WTC11 (cell line): ENCODE results near the gene SEMA4A. TPM values are rescaled to one million over a fixed set of nuclear protein-coding genes. Genes with fewer than 3 reads are reported as not detected.

Source experiments
- ATAC-seq: fragments of 200-7000 bp; cut with Tn5 transposase; 2 replicates; pipeline ENCODE4 v1.10.0; 2021; ENCODE audit warnings: mild to moderate bottlenecking, moderate library complexity
- CTCF ChIA-PET: fragments of 300-600 bp; sonication (Branson Sonifier 250); formaldehyde crosslinking; loops from one replicate; lab custom pipeline; 2021; ENCODE audit warnings: antibody characterized with exemption; lab: Charles Lee
- POLR2A ChIA-PET: fragments of 350-600 bp; sonication (Branson Sonifier 250); formaldehyde crosslinking; loops from one replicate; lab custom pipeline; 2021; ENCODE audit warnings: antibody characterized with exemption; lab: Charles Lee
- DNase-seq: peaks from one replicate; pipeline ENCODE4 v3.0.0; 2021; ENCODE audit warnings: low spot score
- H3K27ac Mint-ChIP-seq: 2 replicates; pipeline ENCODE4 v1.8.0; 2021; ENCODE audit warnings: mixed read lengths
- H3K27me3 Mint-ChIP-seq: 2 replicates; pipeline ENCODE4 v1.8.0; 2021; ENCODE audit warnings: low read depth, mild to moderate bottlenecking, moderate library complexity, mixed read lengths
- H3K36me3 Mint-ChIP-seq: 2 replicates; pipeline ENCODE4 v1.8.0; 2021; ENCODE audit warnings: mixed read lengths
- H3K4me1 Mint-ChIP-seq: 2 replicates; pipeline ENCODE4 v1.8.0; 2022; ENCODE audit warnings: mixed read lengths
- H3K4me3 Mint-ChIP-seq: 2 replicates; pipeline ENCODE4 v1.8.0; 2021; ENCODE audit warnings: mild to moderate bottlenecking, moderate library complexity, mixed read lengths
- H3K9me3 Mint-ChIP-seq: 2 replicates; pipeline ENCODE4 v1.8.0; 2021; ENCODE audit warnings: mixed read lengths
- ELF4 ChIP-seq: sonication (generic); formaldehyde crosslinking; IDR thresholded peaks from 2 replicates; pipeline ENCODE4 v1.8.1; 2022; ENCODE audit warnings: low read depth, mild to moderate bottlenecking, moderate library complexity, missing genetic modification reagents
- FOXK1 ChIP-seq: sonication (generic); formaldehyde crosslinking; IDR thresholded peaks from 2 replicates; pipeline ENCODE4 v1.8.0; 2022; ENCODE audit warnings: mild to moderate bottlenecking, moderate library complexity, missing genetic modification reagents
- FOXP1 ChIP-seq: sonication (generic); formaldehyde crosslinking; IDR thresholded peaks from 2 replicates; pipeline ENCODE4 v1.8.0; 2022; ENCODE audit warnings: missing genetic modification reagents, mild to moderate bottlenecking, moderate library complexity, borderline replicate concordance
- NR1H2 ChIP-seq: sonication (generic); formaldehyde crosslinking; IDR thresholded peaks from 2 replicates; pipeline ENCODE4 v1.9.0; 2021; ENCODE audit warnings: mild to moderate bottlenecking, moderate library complexity, missing genetic modification reagents
- RELA ChIP-seq: sonication (generic); formaldehyde crosslinking; IDR thresholded peaks from 2 replicates; pipeline ENCODE4 v1.8.1; 2022; ENCODE audit warnings: missing genetic modification reagents, mild to moderate bottlenecking, borderline replicate concordance
- TEAD4 ChIP-seq: sonication (generic); formaldehyde crosslinking; IDR thresholded peaks from 2 replicates; pipeline ENCODE4 v1.8.0; 2022; ENCODE audit warnings: mild to moderate bottlenecking, missing genetic modification reagents
- TP53 ChIP-seq: sonication (generic); formaldehyde crosslinking; IDR thresholded peaks from 2 replicates; pipeline ENCODE4 v1.8.1; 2023; ENCODE audit warnings: mild to moderate bottlenecking, missing genetic modification reagents
- ZNF121 ChIP-seq: sonication (generic); formaldehyde crosslinking; IDR thresholded peaks from 2 replicates; pipeline ENCODE4 v1.8.0; 2023; ENCODE audit warnings: missing genetic modification reagents
- ZNF232 ChIP-seq: sonication (generic); formaldehyde crosslinking; IDR thresholded peaks from 2 replicates; pipeline ENCODE4 v1.8.0; 2022; ENCODE audit warnings: mild to moderate bottlenecking, missing genetic modification reagents
- total RNA-seq: library from RNA; stranded (reverse); gene quantifications from 3 replicates; pipeline ENCODE4 v1.2.3, GENCODE V29; 2021
- TF ChIP-seq, protein P1 (sequence below): sonication (generic); formaldehyde crosslinking; IDR thresholded peaks from 2 replicates; pipeline ENCODE4 v1.8.1; 2023; ENCODE audit warnings: mild to moderate bottlenecking, missing genetic modification reagents, moderate library complexity
- TF ChIP-seq, protein P2 (sequence below): sonication (generic); formaldehyde crosslinking; IDR thresholded peaks from 2 replicates; pipeline ENCODE4 v1.8.1; 2023; ENCODE audit warnings: mild to moderate bottlenecking, missing genetic modification reagents
- TF ChIP-seq, protein P3 (sequence below): sonication (generic); formaldehyde crosslinking; IDR thresholded peaks from 2 replicates; pipeline ENCODE4 v1.8.0; 2022; ENCODE audit warnings: mild to moderate bottlenecking, missing genetic modification reagents
- TF ChIP-seq, protein P4 (sequence below): fragments of 250-450 bp; sonication (Bioruptor Pico); IDR thresholded peaks from 2 replicates; pipeline ENCODE4 v1.9.0; 2021; ENCODE audit warnings: mild to moderate bottlenecking
- TF ChIP-seq, protein P5 (sequence below): fragments of 250-450 bp; sonication (Bioruptor Pico); conservative IDR thresholded peaks from 2 replicates; pipeline ENCODE4 v1.9.0; 2021; ENCODE audit warnings: mild to moderate bottlenecking
- TF ChIP-seq, protein P6 (sequence below): sonication (generic); formaldehyde crosslinking; IDR thresholded peaks from 2 replicates; pipeline ENCODE4 v1.8.0; 2022; ENCODE audit warnings: mild to moderate bottlenecking, missing genetic modification reagents

Gene SEMA4A
- total RNA-seq, 1 experiment from 2014 or later: 12.4 TPM

DNA sequence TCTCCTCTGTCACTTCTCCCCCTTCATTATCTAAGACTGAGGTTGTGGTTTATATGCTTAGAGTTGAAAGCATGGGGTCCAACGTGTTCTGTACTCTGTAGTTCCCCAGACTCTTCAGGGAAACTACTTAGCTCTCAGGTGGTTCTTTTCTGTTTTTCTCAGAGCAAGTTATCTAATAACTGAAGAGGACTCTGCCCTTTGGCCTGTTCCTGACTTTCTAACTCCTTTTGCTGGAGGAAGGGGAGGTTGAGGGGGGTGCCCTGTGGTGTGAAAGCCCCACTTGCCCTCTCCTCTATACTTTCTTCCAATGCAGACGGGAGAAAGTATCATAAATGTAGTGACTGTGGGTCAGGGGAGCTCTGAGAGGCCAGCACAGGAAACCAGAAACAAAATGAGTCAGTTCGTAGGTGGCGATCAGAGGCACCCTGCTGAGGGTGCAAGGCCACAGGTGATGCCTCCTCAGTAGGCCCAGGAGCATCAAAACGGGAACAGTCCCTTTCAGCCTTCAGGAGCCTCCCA, 45.5 kb downstream of the SEMA4A start (continued):
- TF ChIP-seq FOXP1 (CRISPR knock-in tag): no peak

DNA sequence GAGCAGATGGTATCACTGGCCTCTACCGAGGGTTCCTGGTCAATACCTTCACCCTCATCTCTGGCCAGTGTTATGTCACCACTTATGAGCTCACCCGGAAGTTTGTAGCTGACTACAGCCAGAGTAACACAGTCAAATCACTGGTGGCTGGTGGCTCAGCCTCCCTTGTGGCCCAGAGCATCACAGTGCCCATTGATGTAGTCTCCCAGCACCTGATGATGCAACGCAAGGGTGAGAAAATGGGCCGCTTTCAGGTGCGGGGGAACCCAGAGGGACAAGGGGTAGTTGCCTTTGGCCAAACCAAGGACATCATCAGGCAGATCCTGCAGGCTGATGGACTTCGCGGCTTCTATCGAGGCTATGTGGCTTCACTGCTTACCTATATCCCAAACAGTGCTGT, 46.7 kb downstream of the SEMA4A start:
- H3K9me3 Mint-ChIP-seq: no peaks in the 10 kb centered on the region
- H3K4me3 Mint-ChIP-seq: no peak overlapping the region
- ChIA-PET CTCF (interaction anchor here (0.7 kb wide), 2 partner anchors 122 to 129 kb away, joined by 3 to 4 read pairs; no protein-coding TSS in a partner anchor), POLR2A (interaction anchor here (0.6 kb wide), 1 partner anchor 45 kb away, joined by 3 read pairs; no protein-coding TSS in a partner anchor)
- TF ChIP-seq ZNF232 (CRISPR knock-in tag) (no peak), ZNF121 (no peak)
- TF ChIP-seq, protein P1, sequence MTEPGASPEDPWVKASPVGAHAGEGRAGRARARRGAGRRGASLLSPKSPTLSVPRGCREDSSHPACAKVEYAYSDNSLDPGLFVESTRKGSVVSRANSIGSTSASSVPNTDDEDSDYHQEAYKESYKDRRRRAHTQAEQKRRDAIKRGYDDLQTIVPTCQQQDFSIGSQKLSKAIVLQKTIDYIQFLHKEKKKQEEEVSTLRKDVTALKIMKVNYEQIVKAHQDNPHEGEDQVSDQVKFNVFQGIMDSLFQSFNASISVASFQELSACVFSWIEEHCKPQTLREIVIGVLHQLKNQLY: no peak
- H3K27me3 Mint-ChIP-seq: no peaks in the 10 kb centered on the region
- DNase-seq: no peak
- H3K27ac Mint-ChIP-seq: no peak overlapping the region
- H3K36me3 Mint-ChIP-seq: peaks cover 9% of the 10 kb centered on the region
- ATAC-seq: no peak
- peaks cover 14% of the 10 kb centered on the region for H3K4me1 Mint-ChIP-seq

DNA sequence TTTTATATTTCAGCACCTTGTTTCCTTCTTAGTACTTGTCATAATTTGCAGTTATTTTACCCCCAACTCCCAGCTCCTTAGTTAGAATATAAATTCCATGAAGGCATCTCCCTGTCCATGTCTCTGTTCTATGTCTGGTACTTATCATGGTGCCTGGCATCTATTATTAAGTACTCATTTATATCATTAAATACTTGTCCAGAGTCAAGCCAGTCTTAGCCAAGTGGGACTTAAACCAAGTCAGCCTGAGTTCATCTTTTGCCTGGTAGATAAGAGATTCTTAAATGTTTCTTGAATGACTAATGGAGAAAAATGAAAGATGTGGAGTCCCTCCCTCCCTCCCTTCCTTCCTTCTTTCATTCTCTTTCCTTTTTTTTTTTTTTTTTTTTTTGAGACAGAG, 49.9 kb downstream of the SEMA4A start:
- H3K27me3 Mint-ChIP-seq: no peaks in the 10 kb centered on the region
- H3K36me3 Mint-ChIP-seq: peaks cover 9% of the 10 kb centered on the region
- DNase-seq: no peak
- POLR2A ChIA-PET: no interaction called here
- TF ChIP-seq ELF4 (CRISPR knock-in tag) (no peak), TEAD4 (no peak), FOXK1 (CRISPR knock-in tag) (no peak), TP53 (CRISPR knock-in tag) (no peak), NR1H2 (no peak), RELA (no peak)
- TF ChIP-seq, protein P2, sequence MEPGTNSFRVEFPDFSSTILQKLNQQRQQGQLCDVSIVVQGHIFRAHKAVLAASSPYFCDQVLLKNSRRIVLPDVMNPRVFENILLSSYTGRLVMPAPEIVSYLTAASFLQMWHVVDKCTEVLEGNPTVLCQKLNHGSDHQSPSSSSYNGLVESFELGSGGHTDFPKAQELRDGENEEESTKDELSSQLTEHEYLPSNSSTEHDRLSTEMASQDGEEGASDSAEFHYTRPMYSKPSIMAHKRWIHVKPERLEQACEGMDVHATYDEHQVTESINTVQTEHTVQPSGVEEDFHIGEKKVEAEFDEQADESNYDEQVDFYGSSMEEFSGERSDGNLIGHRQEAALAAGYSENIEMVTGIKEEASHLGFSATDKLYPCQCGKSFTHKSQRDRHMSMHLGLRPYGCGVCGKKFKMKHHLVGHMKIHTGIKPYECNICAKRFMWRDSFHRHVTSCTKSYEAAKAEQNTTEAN (CRISPR knock-in tag): no peak
- TF ChIP-seq, protein P3, sequence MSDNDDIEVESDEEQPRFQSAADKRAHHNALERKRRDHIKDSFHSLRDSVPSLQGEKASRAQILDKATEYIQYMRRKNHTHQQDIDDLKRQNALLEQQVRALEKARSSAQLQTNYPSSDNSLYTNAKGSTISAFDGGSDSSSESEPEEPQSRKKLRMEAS (CRISPR knock-in tag): no peak
- TF ChIP-seq, protein P4, sequence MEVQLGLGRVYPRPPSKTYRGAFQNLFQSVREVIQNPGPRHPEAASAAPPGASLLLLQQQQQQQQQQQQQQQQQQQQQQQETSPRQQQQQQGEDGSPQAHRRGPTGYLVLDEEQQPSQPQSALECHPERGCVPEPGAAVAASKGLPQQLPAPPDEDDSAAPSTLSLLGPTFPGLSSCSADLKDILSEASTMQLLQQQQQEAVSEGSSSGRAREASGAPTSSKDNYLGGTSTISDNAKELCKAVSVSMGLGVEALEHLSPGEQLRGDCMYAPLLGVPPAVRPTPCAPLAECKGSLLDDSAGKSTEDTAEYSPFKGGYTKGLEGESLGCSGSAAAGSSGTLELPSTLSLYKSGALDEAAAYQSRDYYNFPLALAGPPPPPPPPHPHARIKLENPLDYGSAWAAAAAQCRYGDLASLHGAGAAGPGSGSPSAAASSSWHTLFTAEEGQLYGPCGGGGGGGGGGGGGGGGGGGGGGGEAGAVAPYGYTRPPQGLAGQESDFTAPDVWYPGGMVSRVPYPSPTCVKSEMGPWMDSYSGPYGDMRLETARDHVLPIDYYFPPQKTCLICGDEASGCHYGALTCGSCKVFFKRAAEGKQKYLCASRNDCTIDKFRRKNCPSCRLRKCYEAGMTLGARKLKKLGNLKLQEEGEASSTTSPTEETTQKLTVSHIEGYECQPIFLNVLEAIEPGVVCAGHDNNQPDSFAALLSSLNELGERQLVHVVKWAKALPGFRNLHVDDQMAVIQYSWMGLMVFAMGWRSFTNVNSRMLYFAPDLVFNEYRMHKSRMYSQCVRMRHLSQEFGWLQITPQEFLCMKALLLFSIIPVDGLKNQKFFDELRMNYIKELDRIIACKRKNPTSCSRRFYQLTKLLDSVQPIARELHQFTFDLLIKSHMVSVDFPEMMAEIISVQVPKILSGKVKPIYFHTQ (CRISPR knock-in tag): no peak
- TF ChIP-seq, protein P5, sequence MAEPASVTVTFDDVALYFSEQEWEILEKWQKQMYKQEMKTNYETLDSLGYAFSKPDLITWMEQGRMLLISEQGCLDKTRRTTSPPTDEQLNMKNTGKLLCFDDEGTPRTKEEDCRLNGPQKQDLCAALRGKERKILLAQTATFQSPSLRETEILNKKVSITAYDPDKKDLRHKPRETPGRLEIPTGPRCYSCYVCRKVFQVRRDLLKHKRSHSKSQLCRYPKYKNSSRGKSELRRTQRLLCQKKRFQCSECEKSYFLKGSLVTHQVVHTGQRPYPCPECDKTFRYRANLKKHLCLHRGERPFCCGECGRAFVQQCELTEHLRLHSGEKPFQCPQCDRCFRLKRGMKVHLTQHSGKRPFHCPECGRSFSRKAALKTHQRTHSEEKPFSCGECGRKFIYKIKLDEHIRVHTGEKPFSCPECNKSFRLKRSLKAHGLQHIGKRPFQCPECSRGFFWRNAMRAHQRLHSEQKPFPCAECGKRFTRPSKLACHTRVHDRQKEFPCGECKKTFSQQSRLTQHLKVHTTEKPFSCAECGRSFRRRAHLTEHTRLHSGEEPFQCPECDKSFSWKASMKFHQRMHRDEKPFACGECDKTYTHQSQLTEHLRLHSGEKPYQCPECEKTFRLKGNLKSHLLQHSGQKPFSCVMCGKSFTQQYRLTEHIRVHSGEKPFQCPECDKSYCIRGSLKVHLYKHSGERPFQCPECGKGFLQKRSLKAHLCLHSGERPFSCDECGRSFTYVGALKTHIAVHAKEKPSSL: no peak
- TF ChIP-seq, protein P6, sequence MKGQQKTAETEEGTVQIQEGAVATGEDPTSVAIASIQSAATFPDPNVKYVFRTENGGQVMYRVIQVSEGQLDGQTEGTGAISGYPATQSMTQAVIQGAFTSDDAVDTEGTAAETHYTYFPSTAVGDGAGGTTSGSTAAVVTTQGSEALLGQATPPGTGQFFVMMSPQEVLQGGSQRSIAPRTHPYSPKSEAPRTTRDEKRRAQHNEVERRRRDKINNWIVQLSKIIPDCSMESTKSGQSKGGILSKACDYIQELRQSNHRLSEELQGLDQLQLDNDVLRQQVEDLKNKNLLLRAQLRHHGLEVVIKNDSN (CRISPR knock-in tag): no peak
- no peak overlapping the region for H3K4me3 Mint-ChIP-seq
- 0 out of 2 replicates have a peak, but pooled peaks cover 3% of the 10 kb centered on the region for H3K4me1 Mint-ChIP-seq
- CTCF ChIA-PET: interaction anchor here (0.8 kb wide), 1 partner anchor 9 kb away, joined by 3 read pairs; the partner anchor contains the start of gene SLC25A44
- H3K27ac Mint-ChIP-seq: no peak overlapping the region
- no peak for ATAC-seq
- H3K9me3 Mint-ChIP-seq: no peaks in the 10 kb centered on the region
